ENCODE data around the gene CCDC24. TPM values are rescaled to one million over a fixed set of nuclear protein-coding genes. Genes with fewer than 3 reads are reported as not detected.

CCDC24 gene
- total RNA-seq, 1 experiment from 2014 or later = 24.4 TPM

- TF ChIP-seq CTCF (IDR thresholded peaks at IDR 0.05) = no peak
- no peak for TF ChIP-seq POLR2AphosphoS5 (IDR thresholded peaks at IDR 0.05; ENCODE audit: low read depth, low read length)
- no peak for TF ChIP-seq SIN3A (IDR thresholded peaks at IDR 0.05; ENCODE audit: borderline replicate concordance, insufficient read depth, low read depth, low read length)
- TF ChIP-seq TCF7L2 (IDR thresholded peaks at IDR 0.05; ENCODE audit: low read depth, low read length) = no peak
- no peak for TF ChIP-seq REST (IDR thresholded peaks at IDR 0.05; ENCODE audit: insufficient read depth in 1 of 2, low read depth in 2 of 2, low read length in 1 of 2)
- H3K4me1 ChIP-seq (ENCODE audit: control insufficient read depth, insufficient read depth, low read length) = peaks cover under 1% of the 10 kb centered on the region; the same call in 1 of the 2 replicates
- H3K9me3 ChIP-seq (ENCODE audit: control insufficient read depth, insufficient read depth, low read depth, low read length) = no peaks in the 10 kb centered on the region
- intact Hi-C loops (cut with micrococcal nuclease; ENCODE audit: unreplicated experiment) = no loop called here
- no peaks in the 10 kb centered on the region for H3K36me3 ChIP-seq (ENCODE audit: control insufficient read depth, insufficient read depth, low read length)
- no peaks in the 10 kb centered on the region for H3K27me3 ChIP-seq (ENCODE audit: control insufficient read depth, insufficient read depth, low read length)
- no peak overlapping the region for H3K4me3 ChIP-seq (ENCODE audit: low read depth in 2 of 2, low read length in 2 of 2)
- POLR2A ChIA-PET = interaction anchor here (0.6 kb wide), 1 partner anchor 19 kb away, joined by 3 read pairs; no protein-coding TSS in a partner anchor
- ATAC-seq (peak; percentile 53; the same call in 1 of the 2 replicates), DNase-seq (ENCODE audit: low read depth, low spot score) (no peak)
- no TSS peak for BruUV-seq (replicated peaks)
- no peak overlapping the region for H3K27ac ChIP-seq (ENCODE audit: low read length)
- in situ Hi-C loops (cut with HindIII; ENCODE audit: low pct_unique_long_range_greater_than_20kb, low sequenced_read_pairs) = no loop called here
- CTCF ChIA-PET = interaction anchor here (1.6 kb wide), 1 partner anchor 37 kb away, joined by 10 read pairs; no protein-coding TSS in a partner anchor
Observed at GRCh38 chr1:44010935-44011471, 19.6 kb downstream of the CCDC24 start.

GRCh38 chr1:44012404-44012803, 21.0 kb downstream of the CCDC24 start:
- DNase-seq (ENCODE audit: low read depth, low spot score) (no peak), ATAC-seq (no peak)
- in situ Hi-C loops (cut with HindIII; ENCODE audit: low pct_unique_long_range_greater_than_20kb, low sequenced_read_pairs) (no loop called here), intact Hi-C loops (cut with micrococcal nuclease; ENCODE audit: unreplicated experiment) (no loop called here)
- Histone ChIP-seq H3K36me3 (ENCODE audit: control insufficient read depth, insufficient read depth, low read length) (no peaks in the 10 kb centered on the region), H3K4me1 (ENCODE audit: control insufficient read depth, insufficient read depth, low read length) (no peaks in the 10 kb centered on the region), H3K9me3 (ENCODE audit: control insufficient read depth, insufficient read depth, low read depth, low read length) (no peaks in the 10 kb centered on the region), H3K27me3 (ENCODE audit: control insufficient read depth, insufficient read depth, low read length) (no peaks in the 10 kb centered on the region), H3K27ac (ENCODE audit: low read length) (no peak overlapping the region), H3K4me3 (ENCODE audit: low read depth in 2 of 2, low read length in 2 of 2) (no peak overlapping the region)
- POLR2A ChIA-PET = no interaction called here
- TF ChIP-seq TCF7L2 (IDR thresholded peaks at IDR 0.05; ENCODE audit: low read depth, low read length) (no peak), POLR2AphosphoS5 (IDR thresholded peaks at IDR 0.05; ENCODE audit: low read depth, low read length) (no peak), REST (IDR thresholded peaks at IDR 0.05; ENCODE audit: insufficient read depth in 1 of 2, low read depth in 2 of 2, low read length in 1 of 2) (no peak), SIN3A (IDR thresholded peaks at IDR 0.05; ENCODE audit: borderline replicate concordance, insufficient read depth, low read depth, low read length) (no peak), CTCF (IDR thresholded peaks at IDR 0.05) (no peak)
- BruUV-seq (replicated peaks) = no TSS peak
- CTCF ChIA-PET = no interaction called here

Measured in Panc1 (cell line).